ENCODE measurements around the gene POMT2.

Gene POMT2, protein sequence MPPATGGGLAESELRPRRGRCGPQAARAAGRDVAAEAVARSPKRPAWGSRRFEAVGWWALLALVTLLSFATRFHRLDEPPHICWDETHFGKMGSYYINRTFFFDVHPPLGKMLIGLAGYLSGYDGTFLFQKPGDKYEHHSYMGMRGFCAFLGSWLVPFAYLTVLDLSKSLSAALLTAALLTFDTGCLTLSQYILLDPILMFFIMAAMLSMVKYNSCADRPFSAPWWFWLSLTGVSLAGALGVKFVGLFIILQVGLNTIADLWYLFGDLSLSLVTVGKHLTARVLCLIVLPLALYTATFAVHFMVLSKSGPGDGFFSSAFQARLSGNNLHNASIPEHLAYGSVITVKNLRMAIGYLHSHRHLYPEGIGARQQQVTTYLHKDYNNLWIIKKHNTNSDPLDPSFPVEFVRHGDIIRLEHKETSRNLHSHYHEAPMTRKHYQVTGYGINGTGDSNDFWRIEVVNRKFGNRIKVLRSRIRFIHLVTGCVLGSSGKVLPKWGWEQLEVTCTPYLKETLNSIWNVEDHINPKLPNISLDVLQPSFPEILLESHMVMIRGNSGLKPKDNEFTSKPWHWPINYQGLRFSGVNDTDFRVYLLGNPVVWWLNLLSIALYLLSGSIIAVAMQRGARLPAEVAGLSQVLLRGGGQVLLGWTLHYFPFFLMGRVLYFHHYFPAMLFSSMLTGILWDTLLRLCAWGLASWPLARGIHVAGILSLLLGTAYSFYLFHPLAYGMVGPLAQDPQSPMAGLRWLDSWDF

DNA sequence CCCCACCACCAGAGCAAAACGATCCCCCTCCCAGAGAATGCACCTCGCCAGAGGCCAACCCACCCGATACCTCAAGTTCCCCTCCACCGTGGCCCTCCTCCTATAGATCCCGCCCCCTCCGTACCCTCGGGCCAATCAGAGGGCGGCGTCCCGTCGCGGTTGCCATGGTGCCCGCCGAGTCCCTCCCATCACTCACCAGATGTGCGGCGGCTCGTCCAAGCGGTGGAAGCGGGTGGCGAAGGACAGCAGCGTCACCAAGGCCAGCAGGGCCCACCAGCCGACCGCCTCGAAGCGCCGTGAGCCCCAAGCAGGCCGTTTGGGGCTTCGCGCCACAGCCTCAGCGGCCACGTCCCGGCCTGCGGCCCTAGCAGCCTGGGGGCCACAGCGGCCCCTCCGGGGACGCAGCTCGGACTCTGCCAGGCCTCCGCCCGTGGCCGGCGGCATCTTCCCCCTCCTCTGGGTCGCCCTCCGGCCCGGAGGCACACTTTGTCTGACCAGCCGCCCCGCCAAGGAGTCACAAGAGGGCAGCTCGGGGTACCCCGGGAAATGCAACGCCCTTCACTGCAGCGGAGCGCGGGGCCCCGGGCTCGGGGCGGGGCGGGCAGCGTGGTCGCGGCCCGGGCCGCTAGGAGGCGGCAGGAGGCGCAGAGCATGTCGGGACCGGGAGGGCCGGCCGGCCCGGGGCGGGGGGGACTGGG, at the start of gene POMT2:
Gene POMT2, minus strand, starts transcription at position 646 of the 698 bp plus-strand sequence. Its CDS starts 202 bp downstream, at position 444.
- no peaks in the 10 kb centered on the region for H3K36me3 Mint-ChIP-seq
- peak within 1 kb of the TSS; percentile 99 for H3K4me3 Mint-ChIP-seq
- H3K4me1 Mint-ChIP-seq: peaks cover 23% of the 10 kb centered on the region
- H3K9me3 Mint-ChIP-seq: no peaks in the 10 kb centered on the region
- DNase-seq: peak; percentile 95
- H3K27ac Mint-ChIP-seq: peak within 1 kb of the TSS; percentile 99
- CTCF ChIA-PET: interaction anchor here (1.0 to 1.8 kb wide), 5 partner anchors 8 to 226 kb away, joined by 3 to 16 read pairs (median 4); partner anchors contain the start of genes SAMD15 and TMED8
- no peaks in the 10 kb centered on the region for H3K27me3 Mint-ChIP-seq

DNA sequence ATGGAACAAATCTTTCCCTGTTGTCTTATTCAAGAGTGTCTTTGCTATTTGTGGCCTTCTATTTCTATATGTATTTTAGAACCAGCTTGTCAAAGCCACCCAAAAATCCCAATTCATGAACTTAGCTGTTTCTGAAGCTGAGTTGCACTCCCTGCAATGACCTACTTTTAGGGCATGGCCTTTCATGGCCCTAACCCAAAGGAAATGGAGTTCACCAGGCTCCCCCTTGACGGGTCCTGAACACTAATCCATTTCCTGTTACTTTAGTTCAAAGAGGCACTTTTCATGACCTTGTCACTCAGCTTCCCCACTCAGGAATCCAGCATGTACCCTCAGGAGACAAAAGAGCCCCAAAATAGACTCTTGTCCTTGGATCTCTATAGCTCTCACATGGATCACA, 48.6 kb upstream of the POMT2 start:
- CTCF ChIA-PET: interaction anchor here (0.7 to 0.8 kb wide), 2 partner anchors 65 to 224 kb away, joined by 3 read pairs; no protein-coding TSS in a partner anchor
- Mint-ChIP-seq H3K27ac (no peak overlapping the region), H3K4me1 (peaks cover 29% of the 10 kb centered on the region), H3K4me3 (no peak overlapping the region), H3K9me3 (no peaks in the 10 kb centered on the region), H3K27me3 (no peaks in the 10 kb centered on the region), H3K36me3 (peaks cover 13% of the 10 kb centered on the region)
- no peak for DNase-seq

GRCh38 chr14:77364146-77364545, 43.5 kb upstream of the POMT2 start:
- Mint-ChIP-seq H3K36me3 (peaks cover 2% of the 10 kb centered on the region), H3K27ac (no peak overlapping the region), H3K4me3 (no peak overlapping the region), H3K4me1 (peaks cover 4% of the 10 kb centered on the region), H3K27me3 (no peaks in the 10 kb centered on the region), H3K9me3 (no peaks in the 10 kb centered on the region)
- DNase-seq: no peak
- CTCF ChIA-PET: no interaction called here

DNA sequence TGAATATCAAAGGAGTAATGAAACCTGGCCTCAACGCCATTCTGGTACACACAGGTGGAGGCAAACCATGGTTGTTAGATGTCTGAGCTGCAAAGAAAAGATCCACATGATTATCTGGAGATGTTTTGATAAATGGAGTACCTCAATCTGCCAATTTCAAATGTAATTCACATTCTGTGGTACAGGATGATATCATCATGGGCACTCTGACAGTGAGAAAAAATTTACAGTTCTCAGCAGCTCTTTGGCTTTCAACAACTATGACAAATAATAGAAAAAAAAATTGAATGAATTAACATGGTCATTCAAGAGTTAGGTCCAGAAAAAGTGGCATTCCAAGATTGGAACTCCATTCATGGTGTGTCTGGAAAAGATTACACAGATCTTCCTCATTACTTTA, 38.9 kb upstream of the POMT2 start:
- CTCF ChIA-PET: interaction anchor here (0.6 kb wide), 1 partner anchor 12 kb away, joined by 3 read pairs; no protein-coding TSS in a partner anchor
- H3K27ac Mint-ChIP-seq: no peak overlapping the region
- H3K27me3 Mint-ChIP-seq: no peaks in the 10 kb centered on the region
- H3K9me3 Mint-ChIP-seq: no peaks in the 10 kb centered on the region
- no peak overlapping the region for H3K4me3 Mint-ChIP-seq
- H3K4me1 Mint-ChIP-seq: no peaks in the 10 kb centered on the region
- DNase-seq: no peak
- peaks cover 2% of the 10 kb centered on the region for H3K36me3 Mint-ChIP-seq

DNA sequence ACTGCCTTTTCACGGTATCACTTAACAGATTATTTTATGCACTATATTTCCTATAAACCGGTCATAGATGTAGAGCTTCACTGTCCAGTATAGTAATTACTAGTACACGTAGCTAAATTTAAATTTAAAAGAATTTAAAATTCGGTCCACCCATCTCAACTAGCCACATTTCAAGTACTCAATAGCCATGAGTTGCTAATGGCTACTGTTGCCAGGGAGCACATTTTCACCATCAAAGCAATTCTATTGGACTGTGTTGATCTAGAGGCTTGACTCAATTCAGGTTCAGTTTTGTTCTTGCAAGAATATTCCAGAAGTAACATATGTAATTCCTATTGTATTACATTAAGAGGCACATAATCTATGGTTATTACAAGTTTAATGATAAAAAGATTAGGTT, 36.2 kb upstream of the POMT2 start:
- H3K9me3 Mint-ChIP-seq: no peaks in the 10 kb centered on the region
- H3K4me3 Mint-ChIP-seq: no peak overlapping the region
- DNase-seq: no peak
- no peaks in the 10 kb centered on the region for H3K27me3 Mint-ChIP-seq
- peaks cover 2% of the 10 kb centered on the region for H3K36me3 Mint-ChIP-seq
- no peak overlapping the region for H3K27ac Mint-ChIP-seq
- H3K4me1 Mint-ChIP-seq: no peaks in the 10 kb centered on the region
- CTCF ChIA-PET: no interaction called here

DNA sequence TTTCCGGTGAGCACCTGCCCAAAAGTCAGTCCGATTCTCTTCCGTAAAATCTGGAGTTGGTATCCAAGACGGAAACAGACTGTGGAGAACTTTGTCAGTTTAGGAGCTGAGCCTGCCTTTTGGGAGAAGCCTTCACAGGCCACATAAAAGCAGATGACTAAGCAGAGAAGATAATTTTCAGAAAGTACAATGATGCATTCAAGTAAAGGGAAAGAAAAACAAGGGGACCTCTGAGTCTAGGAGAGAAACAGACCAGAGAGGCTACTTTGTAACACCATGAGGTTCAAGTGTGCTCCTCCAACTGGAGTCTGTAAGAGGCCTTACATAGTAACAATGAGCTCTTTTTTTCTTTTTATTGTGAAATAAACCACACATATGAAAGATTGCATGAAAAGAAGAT, 35.1 kb upstream of the POMT2 start:
- H3K36me3 Mint-ChIP-seq: no peaks in the 10 kb centered on the region
- H3K4me1 Mint-ChIP-seq: no peaks in the 10 kb centered on the region
- no peaks in the 10 kb centered on the region for H3K27me3 Mint-ChIP-seq
- no peak overlapping the region for H3K27ac Mint-ChIP-seq
- DNase-seq: no peak
- no peaks in the 10 kb centered on the region for H3K9me3 Mint-ChIP-seq
- CTCF ChIA-PET: interaction anchor here (0.8 to 1.3 kb wide), 2 partner anchors 23 to 203 kb away, joined by 3 read pairs; no protein-coding TSS in a partner anchor
- H3K4me3 Mint-ChIP-seq: no peak overlapping the region

DNA sequence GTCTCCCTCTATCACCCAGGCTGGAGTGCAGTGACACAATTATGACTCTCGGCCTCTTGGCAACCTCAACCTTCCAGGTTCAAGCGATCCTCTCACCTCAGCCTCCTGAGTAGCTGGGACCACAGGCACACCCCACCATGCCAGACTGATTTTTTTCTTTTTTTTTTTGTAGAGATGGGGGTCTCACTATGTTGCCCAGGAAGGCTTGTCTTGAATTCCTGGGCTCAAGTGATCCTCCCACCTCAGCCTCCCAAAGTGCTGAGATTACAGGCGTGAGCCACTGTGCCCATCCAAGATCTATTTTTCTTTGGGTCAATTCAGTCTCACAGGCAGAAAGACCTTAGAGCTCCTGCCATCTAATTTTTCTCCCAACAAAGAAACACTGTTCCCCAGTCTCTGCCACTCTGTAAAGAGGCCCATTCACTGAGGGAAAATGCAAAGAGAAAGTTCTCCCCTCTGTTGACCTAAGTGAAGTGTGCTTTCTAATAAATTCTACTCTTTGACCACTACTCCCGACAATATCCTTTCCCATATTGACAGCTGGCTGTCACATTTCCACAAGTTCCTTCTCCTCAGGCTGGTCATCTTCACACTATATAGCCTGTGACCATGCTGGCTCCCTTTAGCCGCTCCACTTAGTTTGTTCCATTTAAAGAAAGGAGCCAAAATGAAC, 32.9 kb upstream of the POMT2 start:
- DNase-seq: no peak
- Mint-ChIP-seq H3K4me3 (no peak overlapping the region), H3K27ac (no peak overlapping the region), H3K36me3 (peaks cover 6% of the 10 kb centered on the region), H3K4me1 (no peaks in the 10 kb centered on the region), H3K9me3 (no peaks in the 10 kb centered on the region), H3K27me3 (no peaks in the 10 kb centered on the region)
- CTCF ChIA-PET: no interaction called here

GRCh38 chr14:77347751-77348150, 27.1 kb upstream of the POMT2 start:
- no peak for DNase-seq
- H3K27me3 Mint-ChIP-seq: no peaks in the 10 kb centered on the region
- H3K9me3 Mint-ChIP-seq: no peaks in the 10 kb centered on the region
- CTCF ChIA-PET: no interaction called here
- no peaks in the 10 kb centered on the region for H3K4me1 Mint-ChIP-seq
- no peak overlapping the region for H3K4me3 Mint-ChIP-seq
- peaks cover 7% of the 10 kb centered on the region for H3K36me3 Mint-ChIP-seq
- H3K27ac Mint-ChIP-seq: no peak overlapping the region

DNA sequence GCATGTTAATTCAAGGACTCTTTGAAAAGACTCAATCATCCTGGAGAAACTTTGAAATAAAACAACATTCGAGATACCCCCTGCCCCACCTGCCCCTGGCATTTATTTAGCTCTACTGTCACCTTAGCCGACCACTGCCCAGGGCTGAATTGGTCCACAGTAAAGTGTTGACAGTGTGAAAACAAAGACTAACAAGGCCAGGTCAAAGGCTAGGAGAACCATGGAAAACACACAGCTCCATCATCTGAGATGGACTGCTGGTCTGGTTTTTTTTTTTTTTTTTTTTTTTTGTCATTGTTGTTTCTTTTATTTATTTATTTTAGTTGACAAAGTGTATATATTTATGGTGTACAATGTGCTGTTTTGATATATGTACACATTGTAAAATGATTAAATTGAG, 25.8 kb upstream of the POMT2 start:
- DNase-seq: no peak
- peaks cover 9% of the 10 kb centered on the region for H3K36me3 Mint-ChIP-seq
- H3K9me3 Mint-ChIP-seq: no peaks in the 10 kb centered on the region
- H3K27me3 Mint-ChIP-seq: no peaks in the 10 kb centered on the region
- H3K4me3 Mint-ChIP-seq: no peak overlapping the region
- H3K27ac Mint-ChIP-seq: no peak overlapping the region
- CTCF ChIA-PET: no interaction called here
- no peaks in the 10 kb centered on the region for H3K4me1 Mint-ChIP-seq

GRCh38 chr14:77344377-77344996, 23.8 kb upstream of the POMT2 start:
- Mint-ChIP-seq H3K4me3 (no peak overlapping the region), H3K36me3 (peaks cover 5% of the 10 kb centered on the region), H3K27me3 (no peaks in the 10 kb centered on the region), H3K27ac (no peak overlapping the region), H3K9me3 (no peaks in the 10 kb centered on the region), H3K4me1 (no peaks in the 10 kb centered on the region)
- CTCF ChIA-PET: interaction anchor here (1.3 kb wide), 1 partner anchor 115 kb away, joined by 3 read pairs; no protein-coding TSS in a partner anchor
- DNase-seq: no peak

- Mint-ChIP-seq H3K9me3 (no peaks in the 10 kb centered on the region), H3K27ac (no peak overlapping the region)
- CTCF ChIA-PET: interaction anchor here (1.3 kb wide), 1 partner anchor 116 kb away, joined by 3 read pairs; no protein-coding TSS in a partner anchor
These were observed 23.0 kb upstream of the POMT2 start for GRCh38 chr14:77343662-77344061.

GRCh38 chr14:77342726-77343397, 22.2 kb upstream of the POMT2 start:
- DNase-seq: no peak
- Mint-ChIP-seq H3K36me3 (peaks cover 5% of the 10 kb centered on the region), H3K27me3 (no peaks in the 10 kb centered on the region), H3K27ac (no peak overlapping the region), H3K4me1 (peaks cover 12% of the 10 kb centered on the region), H3K4me3 (no peak overlapping the region), H3K9me3 (no peaks in the 10 kb centered on the region)
- CTCF ChIA-PET: interaction anchor here (1.3 kb wide), 1 partner anchor 117 kb away, joined by 3 read pairs; no protein-coding TSS in a partner anchor

More at GRCh38 chr14:77343662-77344061, 23.0 kb upstream of the POMT2 start:
- Mint-ChIP-seq H3K36me3 (peaks cover 5% of the 10 kb centered on the region), H3K4me1 (peaks cover 7% of the 10 kb centered on the region), H3K27me3 (no peaks in the 10 kb centered on the region), H3K4me3 (no peak overlapping the region)
- DNase-seq: no peak

DNA sequence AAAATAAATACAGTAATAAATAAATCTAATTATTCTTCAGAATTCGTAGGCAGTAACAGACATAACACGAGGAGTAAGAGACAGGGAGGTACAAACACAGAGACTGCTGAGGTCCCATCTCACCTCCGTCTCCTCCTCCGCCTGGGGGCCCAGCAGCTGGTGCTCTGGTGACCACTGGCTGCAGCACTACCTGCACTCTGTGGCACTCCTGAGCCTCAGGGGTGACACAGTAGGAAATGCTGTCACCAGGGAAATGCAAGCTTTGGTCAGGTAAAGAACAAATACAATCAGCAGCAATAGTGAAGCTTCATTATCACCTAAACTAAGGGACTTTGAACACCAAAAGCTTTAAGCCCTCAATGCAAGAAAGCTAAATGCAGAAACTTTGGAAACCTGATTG, 19.7 kb upstream of the POMT2 start:
- Mint-ChIP-seq H3K27ac (no peak overlapping the region), H3K9me3 (no peaks in the 10 kb centered on the region), H3K27me3 (no peaks in the 10 kb centered on the region), H3K36me3 (peaks cover 5% of the 10 kb centered on the region), H3K4me1 (peaks cover 12% of the 10 kb centered on the region), H3K4me3 (no peak overlapping the region)
- DNase-seq: no peak
- CTCF ChIA-PET: no interaction called here
